ENCODE results near the gene RYR2. TPM values are rescaled to one million over a fixed set of nuclear protein-coding genes. Genes with fewer than 3 reads are reported as not detected.

Gene RYR2
- total and polyA plus RNA-seq, 8 donors: 0.25 to 33.5 (median 2.5) TPM

GRCh38 chr1:237181743-237182317 lies 139.8 kb downstream of the RYR2 start:
- H3K36me3 ChIP-seq: no peaks in the 10 kb centered on the region
- no peak overlapping the region for H3K4me3 ChIP-seq
- 83 to 90% (median 85%) methylated on average over 12 of the region's 12 CpGs for WGBS, 5 donors
- DNase-seq: peak in 1 of 2 donors; percentile 36
- no peaks in the 10 kb centered on the region for H3K9me3 ChIP-seq
- no peaks in the 10 kb centered on the region for H3K27me3 ChIP-seq
- peaks cover 0 to 5% (median 0%) of the 10 kb centered on the region in 4 donors for H3K4me1 ChIP-seq
- no peak overlapping the region for H3K27ac ChIP-seq
- no peak for TF ChIP-seq POLR2AphosphoS5 (IDR thresholded peaks at IDR 0.05)
- TF ChIP-seq CTCF (IDR thresholded peaks at IDR 0.05): no peak
- no peak for TF ChIP-seq POLR2A (IDR thresholded peaks at IDR 0.05)
- no peak for TF ChIP-seq EP300 (IDR thresholded peaks at IDR 0.05)
- intact Hi-C loops (cut with DNase I; ENCODE audit: low total_unique reads): no loop called here

- no peak for DNase-seq
- WGBS, 5 donors: 72 to 78% (median 76%) methylated on average over 7 of the region's 7 CpGs
- H3K9me3 ChIP-seq: no peaks in the 10 kb centered on the region
- no peaks in the 10 kb centered on the region for H3K4me1 ChIP-seq
- no peak overlapping the region for H3K4me3 ChIP-seq
- H3K36me3 ChIP-seq: no peaks in the 10 kb centered on the region
- H3K27me3 ChIP-seq: no peaks in the 10 kb centered on the region
- H3K27ac ChIP-seq: no peak overlapping the region
- intact Hi-C loops (cut with DNase I; ENCODE audit: low total_unique reads): no loop called here
- TF ChIP-seq EP300 (IDR thresholded peaks at IDR 0.05) (no peak), POLR2AphosphoS5 (IDR thresholded peaks at IDR 0.05) (no peak), POLR2A (IDR thresholded peaks at IDR 0.05) (no peak), CTCF (IDR thresholded peaks at IDR 0.05) (no peak)
Measured at GRCh38 chr1:237183963-237184540, 142.1 kb downstream of the RYR2 start.

- Histone ChIP-seq H3K9me3 (no peaks in the 10 kb centered on the region), H3K4me3 (no peak overlapping the region), H3K36me3 (no peaks in the 10 kb centered on the region), H3K27me3 (no peaks in the 10 kb centered on the region), H3K4me1 (no peaks in the 10 kb centered on the region), H3K27ac (no peak overlapping the region)
- DNase-seq: no peak
- no peak for TF ChIP-seq CTCF (IDR thresholded peaks at IDR 0.05)
- no peak for TF ChIP-seq POLR2A (IDR thresholded peaks at IDR 0.05)
- TF ChIP-seq EP300 (IDR thresholded peaks at IDR 0.05): no peak
- TF ChIP-seq POLR2AphosphoS5 (IDR thresholded peaks at IDR 0.05): no peak
- intact Hi-C loops (cut with DNase I; ENCODE audit: low total_unique reads): no loop called here
- WGBS, 5 donors: 51 to 63% (median 61%) methylated on average over 8 of the region's 8 CpGs
Measured at GRCh38 chr1:237186675-237187074, 144.7 kb downstream of the RYR2 start.

- TF ChIP-seq CTCF (IDR thresholded peaks at IDR 0.05) (no peak), POLR2AphosphoS5 (IDR thresholded peaks at IDR 0.05) (no peak), POLR2A (IDR thresholded peaks at IDR 0.05) (no peak), EP300 (IDR thresholded peaks at IDR 0.05) (no peak)
- DNase-seq: no peak
- intact Hi-C loops (cut with DNase I; ENCODE audit: low total_unique reads): no loop called here
- no peaks in the 10 kb centered on the region for H3K36me3 ChIP-seq
- H3K27ac ChIP-seq: no peak overlapping the region
- no peaks in the 10 kb centered on the region for H3K9me3 ChIP-seq
- no peaks in the 10 kb centered on the region for H3K4me1 ChIP-seq
- no peaks in the 10 kb centered on the region for H3K27me3 ChIP-seq
- no peak overlapping the region for H3K4me3 ChIP-seq
- WGBS, 5 donors: 83 to 97% (median 93%) methylated on average over 3 of the region's 3 CpGs
Measured at GRCh38 chr1:237187842-237188241, 145.9 kb downstream of the RYR2 start.
